ENCODE measurements around the gene KRT17.
"Not testable (repeated sequence)": the region's sequence is repeated elsewhere in the genome, so short reads cannot be mapped to it uniquely, and the experiment has no call there.

KRT17 gene

DNA sequence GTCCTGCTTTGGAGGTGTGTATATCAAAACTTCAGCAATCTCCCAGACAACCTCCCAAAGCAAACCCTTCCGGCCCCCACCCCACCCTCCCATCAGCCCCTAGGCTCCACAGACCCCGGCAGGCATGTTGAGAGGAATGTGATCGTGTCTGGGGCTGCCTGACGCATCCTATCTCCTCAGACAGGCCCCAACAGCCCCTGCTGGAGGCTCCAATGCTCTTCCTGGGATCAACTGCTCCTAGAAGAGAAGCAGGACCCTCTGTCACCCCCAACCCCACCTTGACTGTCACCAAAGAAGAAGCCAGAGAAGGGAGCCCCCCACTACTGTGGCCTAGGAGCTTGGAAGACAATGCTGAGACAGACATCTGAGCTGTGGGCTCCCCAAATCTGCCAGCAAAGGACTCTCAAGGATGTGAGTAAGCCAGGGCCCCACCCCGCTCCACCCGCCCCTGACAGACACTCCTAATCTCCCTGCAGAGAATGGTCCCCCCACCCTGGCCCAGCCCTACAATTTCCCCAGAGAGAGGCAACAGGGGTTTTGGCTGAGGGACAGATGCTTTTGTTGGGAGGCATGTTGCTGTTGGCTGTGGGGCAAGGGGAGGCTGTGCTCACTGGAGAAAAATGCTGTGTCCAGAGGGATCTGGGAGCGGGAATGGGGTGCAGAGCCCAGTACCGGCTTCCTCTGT lies 36.1 kb downstream of the KRT17 start:
- TF ChIP-seq, protein P1, sequence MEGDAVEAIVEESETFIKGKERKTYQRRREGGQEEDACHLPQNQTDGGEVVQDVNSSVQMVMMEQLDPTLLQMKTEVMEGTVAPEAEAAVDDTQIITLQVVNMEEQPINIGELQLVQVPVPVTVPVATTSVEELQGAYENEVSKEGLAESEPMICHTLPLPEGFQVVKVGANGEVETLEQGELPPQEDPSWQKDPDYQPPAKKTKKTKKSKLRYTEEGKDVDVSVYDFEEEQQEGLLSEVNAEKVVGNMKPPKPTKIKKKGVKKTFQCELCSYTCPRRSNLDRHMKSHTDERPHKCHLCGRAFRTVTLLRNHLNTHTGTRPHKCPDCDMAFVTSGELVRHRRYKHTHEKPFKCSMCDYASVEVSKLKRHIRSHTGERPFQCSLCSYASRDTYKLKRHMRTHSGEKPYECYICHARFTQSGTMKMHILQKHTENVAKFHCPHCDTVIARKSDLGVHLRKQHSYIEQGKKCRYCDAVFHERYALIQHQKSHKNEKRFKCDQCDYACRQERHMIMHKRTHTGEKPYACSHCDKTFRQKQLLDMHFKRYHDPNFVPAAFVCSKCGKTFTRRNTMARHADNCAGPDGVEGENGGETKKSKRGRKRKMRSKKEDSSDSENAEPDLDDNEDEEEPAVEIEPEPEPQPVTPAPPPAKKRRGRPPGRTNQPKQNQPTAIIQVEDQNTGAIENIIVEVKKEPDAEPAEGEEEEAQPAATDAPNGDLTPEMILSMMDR (conservative IDR thresholded peaks at IDR 0.05; ENCODE audit: control insufficient read depth, insufficient read depth, low read depth, low read length), result no peak
- DNase-seq (ENCODE audit: low read depth), result no peak
- H3K4me3 ChIP-seq (ENCODE audit: control insufficient read depth, low read depth, low read length), result no peak overlapping the region

DNA sequence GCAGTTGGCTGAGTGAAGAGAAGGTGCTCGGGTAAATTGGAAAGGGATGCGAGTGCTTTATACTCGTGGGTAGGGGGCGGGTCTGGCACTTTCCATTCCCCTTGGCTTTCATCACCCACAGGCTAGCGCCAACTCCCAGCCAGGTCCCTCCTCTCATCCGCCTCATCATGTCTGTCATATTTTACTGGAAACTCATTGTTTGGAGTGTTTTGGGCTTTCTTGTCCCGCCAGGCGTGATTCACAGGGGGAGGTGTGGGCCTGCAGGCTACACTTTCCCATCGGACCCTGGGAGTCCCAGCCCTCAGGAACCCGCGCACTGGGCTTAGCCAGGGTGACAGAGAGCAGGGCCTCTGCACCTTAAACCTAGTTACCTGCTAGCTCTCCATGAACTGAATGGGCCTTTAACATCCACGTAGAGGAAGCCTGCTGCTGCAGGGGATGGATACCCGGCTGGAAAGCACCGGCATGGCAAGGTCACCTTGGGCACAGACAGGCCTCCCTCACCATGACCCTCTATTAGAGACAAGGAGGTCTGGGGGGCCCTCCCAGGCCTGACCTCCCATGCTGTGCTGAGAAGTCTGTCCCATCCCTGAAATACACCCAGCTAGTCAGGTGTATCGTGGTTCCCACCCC lies 37.4 kb downstream of the KRT17 start, which contains the start of gene KRT14:
TSS of gene KRT14 (minus strand) at position 33 of the 633 bp plus-strand sequence. CDS start 61 bp downstream, outside the sequence.
- TF ChIP-seq, protein P1 (conservative IDR thresholded peaks at IDR 0.05; ENCODE audit: control insufficient read depth, insufficient read depth, low read depth, low read length), result no peak
- H3K4me3 ChIP-seq (ENCODE audit: control insufficient read depth, low read depth, low read length), result no peak within 1 kb of the TSS
- no peak for DNase-seq (ENCODE audit: low read depth)

DNA sequence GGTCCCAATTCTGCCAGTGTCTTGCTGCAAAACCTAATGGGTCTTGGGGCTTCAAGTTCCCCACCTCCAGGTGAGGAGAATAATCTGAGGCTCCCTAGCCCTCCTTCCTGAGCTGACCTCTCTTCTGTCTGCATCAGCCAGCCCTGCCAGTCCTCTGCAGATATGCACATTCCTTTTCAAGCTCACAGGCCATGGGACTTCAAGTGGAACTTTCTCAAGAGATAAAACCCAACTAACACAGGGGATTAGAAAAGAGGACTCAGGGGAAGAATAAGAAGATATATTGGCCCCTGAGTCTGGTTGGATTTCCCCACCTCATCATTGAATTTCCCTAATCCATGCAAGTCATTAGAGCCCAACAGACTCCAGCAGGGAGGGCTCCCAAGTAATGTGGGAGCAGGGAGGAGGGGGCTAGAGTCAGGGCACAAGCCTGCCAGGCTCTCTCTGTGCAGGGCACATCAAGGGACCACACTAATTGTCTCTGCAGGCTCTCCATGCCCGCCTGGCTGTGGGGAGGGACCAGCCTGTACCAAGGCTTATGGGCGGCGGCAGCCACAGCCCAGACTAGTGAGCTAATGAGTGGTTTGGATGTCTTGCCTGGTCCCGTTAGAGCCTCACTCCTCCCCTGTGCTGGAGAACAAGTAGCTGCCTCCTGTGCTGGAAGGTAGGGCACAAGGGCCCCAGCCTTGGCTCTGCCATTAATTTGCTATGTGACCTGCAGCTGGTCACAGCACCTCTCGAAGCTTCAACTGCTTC lies 38.9 kb downstream of the KRT17 start:
- no peak overlapping the region for H3K4me3 ChIP-seq (ENCODE audit: control insufficient read depth, low read depth, low read length)
- TF ChIP-seq, protein P1 (conservative IDR thresholded peaks at IDR 0.05; ENCODE audit: control insufficient read depth, insufficient read depth, low read depth, low read length), result no peak
- no peak for DNase-seq (ENCODE audit: low read depth)

DNA sequence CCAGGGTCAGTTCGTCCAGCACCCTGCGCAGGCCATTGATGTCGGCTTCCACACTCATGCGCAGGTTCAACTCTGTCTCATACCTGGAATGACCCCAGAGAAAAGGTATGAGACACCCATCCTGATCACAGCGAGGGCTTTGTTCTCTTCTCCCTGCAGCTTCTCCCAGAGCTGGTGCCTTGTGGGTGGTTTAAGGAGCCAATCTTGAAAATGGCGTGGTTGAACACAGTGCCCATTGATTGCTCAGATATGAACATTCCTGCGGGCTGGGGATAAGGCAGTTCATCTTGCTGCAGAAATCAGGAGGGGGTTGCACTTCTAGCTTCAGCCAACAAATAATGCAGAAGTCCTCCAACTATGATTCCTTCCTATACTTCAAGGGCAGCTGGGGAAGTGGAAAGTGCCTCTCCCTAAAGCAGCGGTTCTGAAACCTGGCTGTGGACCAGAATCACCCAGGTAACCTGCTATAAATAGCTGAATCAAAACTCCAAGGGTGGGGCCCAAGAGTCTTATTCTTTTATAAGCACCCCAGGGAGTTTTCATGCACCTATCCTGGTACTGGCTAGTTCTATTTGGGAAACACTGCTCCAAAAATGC lies 39.9 kb downstream of the KRT17 start:
- not testable (repeated sequence) for DNase-seq (ENCODE audit: low read depth); H3K4me3 ChIP-seq (ENCODE audit: control insufficient read depth, low read depth, low read length)

DNA sequence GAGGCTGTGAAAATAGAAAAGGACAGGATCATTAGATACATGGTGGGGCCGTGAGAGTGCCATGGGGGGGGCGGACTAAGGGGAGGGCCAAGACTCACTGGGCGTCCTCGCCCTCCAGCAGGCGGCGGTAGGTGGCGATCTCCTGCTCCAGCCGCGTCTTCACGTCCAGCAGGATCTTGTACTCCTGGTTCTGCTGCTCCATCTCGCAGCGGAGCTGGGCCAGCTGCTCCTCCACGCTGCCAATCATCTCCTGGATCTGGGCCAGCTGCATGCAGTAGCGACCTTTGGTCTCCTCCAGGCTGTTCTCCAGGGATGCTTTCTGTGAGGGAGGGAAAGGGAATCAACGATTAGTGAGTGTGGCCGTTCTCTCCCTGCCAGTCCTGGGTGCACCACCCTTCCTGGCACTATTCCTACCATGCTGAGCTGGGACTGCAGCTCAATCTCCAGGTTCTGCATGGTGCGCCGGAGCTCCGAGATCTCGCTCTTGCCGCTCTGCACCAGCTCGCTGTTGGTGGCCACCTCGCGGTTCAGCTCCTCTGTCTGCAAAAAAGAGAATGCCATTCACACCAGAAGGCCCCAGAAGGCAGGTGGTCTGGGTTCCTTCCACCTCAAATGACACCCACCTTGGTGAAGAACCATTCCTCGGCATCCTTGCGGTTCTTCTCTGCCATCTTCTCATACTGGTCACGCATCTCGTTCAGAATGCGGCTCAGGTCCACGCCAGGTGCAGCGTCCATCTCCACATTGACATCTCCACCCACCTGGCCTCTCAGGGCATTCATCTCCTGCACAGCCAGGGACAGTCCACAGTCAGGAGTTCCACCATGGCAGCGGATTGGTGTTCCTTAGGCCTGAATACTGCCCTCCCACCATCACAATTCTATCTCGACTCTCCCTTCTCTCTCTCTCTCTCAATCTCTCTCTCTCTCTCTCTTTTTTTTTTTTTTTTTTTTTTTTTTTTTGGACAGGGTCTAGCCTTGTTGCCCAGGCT lies 40.9 kb downstream of the KRT17 start:
- no peak for DNase-seq (ENCODE audit: low read depth)
- H3K4me3 ChIP-seq (ENCODE audit: control insufficient read depth, low read depth, low read length), result no peak overlapping the region
- TF ChIP-seq, protein P1 (conservative IDR thresholded peaks at IDR 0.05; ENCODE audit: control insufficient read depth, insufficient read depth, low read depth, low read length), result no peak

DNA sequence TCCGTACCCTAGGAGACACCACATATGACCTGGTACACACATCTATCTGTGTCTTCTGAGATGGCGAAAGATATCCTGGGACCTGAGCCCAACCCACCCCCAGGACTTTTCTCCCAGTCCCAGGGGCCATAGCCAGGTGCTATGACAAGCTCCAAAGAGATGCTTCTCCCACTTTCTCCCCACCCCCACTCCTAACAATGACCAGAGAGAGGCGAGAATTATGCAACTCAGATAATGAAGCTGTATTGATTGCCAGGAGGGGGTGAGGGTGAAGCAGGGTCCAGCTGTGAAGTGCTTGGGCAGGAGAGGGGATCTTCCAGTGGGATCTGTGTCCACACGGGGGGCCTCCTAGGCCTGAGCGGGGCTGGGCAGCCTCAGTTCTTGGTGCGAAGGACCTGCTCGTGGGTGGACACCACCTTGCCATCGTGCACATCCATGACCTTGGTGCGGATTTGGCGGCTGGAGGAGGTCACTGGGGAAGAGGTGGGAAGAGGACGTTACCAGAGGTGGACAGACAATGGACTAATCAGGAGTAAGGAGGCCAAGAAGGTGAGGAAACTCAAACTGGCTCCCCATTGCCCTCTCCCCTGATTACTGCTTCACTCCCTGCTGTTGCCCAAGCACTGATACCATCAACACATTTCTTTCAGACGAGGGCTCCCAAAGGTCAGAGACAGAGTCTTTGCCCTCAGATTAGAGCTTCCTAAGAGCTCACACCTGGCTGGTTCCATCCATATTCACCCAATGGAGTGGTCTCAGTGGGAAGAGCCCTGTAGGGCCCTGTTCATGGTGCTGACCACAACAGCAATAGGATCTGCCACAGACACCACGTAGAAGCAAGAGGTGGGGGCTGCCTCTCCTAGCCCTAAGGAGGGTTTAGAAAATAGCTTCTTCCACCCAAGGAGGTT lies 42.1 kb downstream of the KRT17 start:
- not testable (repeated sequence) for H3K4me3 ChIP-seq (ENCODE audit: control insufficient read depth, low read depth, low read length); DNase-seq (ENCODE audit: low read depth)
